Gastroesophageal sphincter (tissue), 4 donors: ENCODE results near the gene RAB14. TPM values are rescaled to one million over a fixed set of nuclear protein-coding genes. Genes with fewer than 3 reads are reported as not detected.

ENCODE experiments used
- ATAC-seq: fragments of 150-250 bp; one replicate; pipeline ENCODE4 v1.9.1; 2016; ENCODE audit warnings: mild to moderate bottlenecking, moderate library complexity
- H3K27ac ChIP-seq, 4 donors: fragments of 200-600 bp; sonication (generic) in 3 of 4; 1 replicate in 3 of 4; 2 replicates in 1 of 4; pipeline ENCODE4 v1.5.1; 2016 to 2019
- H3K27me3 ChIP-seq: fragments of 200-600 bp; sonication (generic); one replicate; pipeline ENCODE4 v1.5.1; 2019
- H3K36me3 ChIP-seq, 2 donors: fragments of 200-600 bp; sonication (generic); one replicate each; pipeline ENCODE4 v1.5.1; 2019; ENCODE audit warnings: control low read depth in 1 of 2
- H3K4me1 ChIP-seq, 3 donors: fragments of 200-600 bp; sonication (generic); 1 replicate in 2 of 3; 2 replicates in 1 of 3; pipeline ENCODE4 v1.5.1; 2016 to 2019; ENCODE audit warnings: control low read depth in 2 of 3
- H3K4me3 ChIP-seq, 2 donors: fragments of 200-600 bp; sonication (generic); one replicate each; pipeline ENCODE4 v1.5.1; 2019; ENCODE audit warnings: mild to moderate bottlenecking in 1 of 2, moderate library complexity in 1 of 2
- H3K9me3 ChIP-seq, 3 donors: fragments of 200-600 bp; sonication (generic); one replicate each; pipeline ENCODE4 v1.5.1; 2017 to 2019; ENCODE audit warnings: control low read depth in 2 of 3
- EP300 ChIP-seq: sonication (generic); formaldehyde crosslinking; IDR thresholded peaks from one replicate; pipeline ENCODE4 v1.6.1; 2017; ENCODE audit warnings: antibody characterized with exemption, mild to moderate bottlenecking
- POLR2A ChIP-seq, 2 donors: fragments of 450-650 bp; IDR thresholded peaks; one replicate each; pipeline ENCODE4 v1.6.1; 2017; ENCODE audit warnings: antibody characterized with exemption in 2 of 2, mild to moderate bottlenecking in 2 of 2, moderate library complexity in 1 of 2
- POLR2AphosphoS5 ChIP-seq: sonication (generic); formaldehyde crosslinking; IDR thresholded peaks from one replicate; pipeline ENCODE4 v1.6.1; 2017; ENCODE audit warnings: antibody characterized with exemption
- WGBS, 2 donors: methylation state at CpG; one replicate each; pipeline ENCODE4 v1.1.5; 2018; ENCODE audit warnings: low coverage in 1 of 2; 5-methylcytosine and 5-hydroxymethylcytosine counted together
- total RNA-seq, 4 donors: library from RNA; depleted of rRNA; stranded (reverse); fragments of >200 nt; gene quantifications; one replicate each; pipeline ENCODE4 v1.1.0, GENCODE V29; 2016
- TF ChIP-seq, protein P1 (sequence below), 4 experiments: fragments of 200-600 bp in 2 of 4; fragments of 450-650 bp in 2 of 4; sonication (generic) in 1 of 4; IDR thresholded peaks; one replicate each; pipeline ENCODE4 v1.5.1; 2017 to 2019; ENCODE audit warnings: antibody characterized with exemption in 4 of 4, mild to moderate bottlenecking in 2 of 4, moderate library complexity in 2 of 4

Gene RAB14
- total RNA-seq, 4 donors from 2014 or later = 29.7 to 40.2 (median 31.4) TPM

DNA sequence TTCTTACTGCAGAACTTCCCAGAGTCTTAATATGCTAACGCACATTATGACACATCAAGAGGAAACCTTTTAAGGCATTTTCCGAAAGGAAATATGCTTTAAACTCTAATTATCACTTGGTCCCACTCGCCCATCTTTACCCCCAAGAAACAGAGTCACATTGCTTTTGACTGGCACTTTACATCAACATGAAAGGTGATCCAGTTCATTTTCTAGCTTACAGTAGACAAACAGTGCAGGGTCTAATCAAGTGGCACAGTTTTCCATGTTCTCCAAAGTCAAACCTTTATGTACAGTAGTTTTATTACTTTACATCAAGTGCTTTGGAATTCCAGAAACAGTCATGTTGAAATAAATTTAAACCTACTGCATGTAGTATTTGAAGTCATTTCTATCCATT is 12.0 kb downstream of the RAB14 start:
- H3K27ac ChIP-seq = no peak overlapping the region
- peaks cover 11 to 77% (median 13%) of the 10 kb centered on the region in 3 donors for H3K4me1 ChIP-seq
- H3K27me3 ChIP-seq = no peaks in the 10 kb centered on the region
- no peak overlapping the region for H3K4me3 ChIP-seq
- no peak for TF ChIP-seq POLR2AphosphoS5
- no peak for TF ChIP-seq POLR2A (IDR thresholded peaks at IDR 0.05)
- TF ChIP-seq EP300 = no peak
- TF ChIP-seq, protein P1, sequence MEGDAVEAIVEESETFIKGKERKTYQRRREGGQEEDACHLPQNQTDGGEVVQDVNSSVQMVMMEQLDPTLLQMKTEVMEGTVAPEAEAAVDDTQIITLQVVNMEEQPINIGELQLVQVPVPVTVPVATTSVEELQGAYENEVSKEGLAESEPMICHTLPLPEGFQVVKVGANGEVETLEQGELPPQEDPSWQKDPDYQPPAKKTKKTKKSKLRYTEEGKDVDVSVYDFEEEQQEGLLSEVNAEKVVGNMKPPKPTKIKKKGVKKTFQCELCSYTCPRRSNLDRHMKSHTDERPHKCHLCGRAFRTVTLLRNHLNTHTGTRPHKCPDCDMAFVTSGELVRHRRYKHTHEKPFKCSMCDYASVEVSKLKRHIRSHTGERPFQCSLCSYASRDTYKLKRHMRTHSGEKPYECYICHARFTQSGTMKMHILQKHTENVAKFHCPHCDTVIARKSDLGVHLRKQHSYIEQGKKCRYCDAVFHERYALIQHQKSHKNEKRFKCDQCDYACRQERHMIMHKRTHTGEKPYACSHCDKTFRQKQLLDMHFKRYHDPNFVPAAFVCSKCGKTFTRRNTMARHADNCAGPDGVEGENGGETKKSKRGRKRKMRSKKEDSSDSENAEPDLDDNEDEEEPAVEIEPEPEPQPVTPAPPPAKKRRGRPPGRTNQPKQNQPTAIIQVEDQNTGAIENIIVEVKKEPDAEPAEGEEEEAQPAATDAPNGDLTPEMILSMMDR (IDR thresholded peaks at IDR 0.05) = no peak
- no peaks in the 10 kb centered on the region for H3K9me3 ChIP-seq
- no peak for ATAC-seq
- H3K36me3 ChIP-seq = peaks cover 0 to 9% of the 10 kb centered on the region in 2 donors
- 81 to 85% methylated on average over 3 of the region's 3 CpGs for WGBS, 2 donors

- 82 to 92% methylated on average over 1 of the region's 1 CpG for WGBS, 2 donors
- Histone ChIP-seq H3K4me1 (peaks cover 11 to 75% (median 13%) of the 10 kb centered on the region in 3 donors), H3K4me3 (no peak overlapping the region), H3K27ac (no peak overlapping the region), H3K27me3 (no peaks in the 10 kb centered on the region), H3K36me3 (peaks cover 0 to 9% of the 10 kb centered on the region in 2 donors), H3K9me3 (no peaks in the 10 kb centered on the region)
- no peak for ATAC-seq
- no peak for TF ChIP-seq POLR2AphosphoS5
- TF ChIP-seq, protein P1 (IDR thresholded peaks at IDR 0.05) = no peak
- TF ChIP-seq EP300 = no peak
- no peak for TF ChIP-seq POLR2A (IDR thresholded peaks at IDR 0.05)
Measured at GRCh38 chr9:121189006-121189405, 12.7 kb downstream of the RAB14 start.

GRCh38 chr9:121187636-121188305 is 13.9 kb downstream of the RAB14 start:
- Histone ChIP-seq H3K4me1 (peaks cover 13 to 75% (median 16%) of the 10 kb centered on the region in 3 donors), H3K9me3 (no peaks in the 10 kb centered on the region), H3K36me3 (peaks cover 0 to 9% of the 10 kb centered on the region in 2 donors), H3K4me3 (no peak overlapping the region), H3K27ac (peak overlapping the region in 1 of 4 donors; percentile 11), H3K27me3 (no peaks in the 10 kb centered on the region)
- TF ChIP-seq, protein P1 (IDR thresholded peaks at IDR 0.05) = no peak
- TF ChIP-seq POLR2AphosphoS5 (no peak), POLR2A (IDR thresholded peaks at IDR 0.05) (no peak), EP300 (no peak)
- WGBS, 2 donors = 47 to 67% methylated on average over 3 of the region's 3 CpGs
- no peak for ATAC-seq

GRCh38 chr9:121185774-121186403 is 15.8 kb downstream of the RAB14 start:
- peaks cover 2 to 69% (median 13%) of the 10 kb centered on the region in 3 donors for H3K4me1 ChIP-seq
- H3K4me3 ChIP-seq = no peak overlapping the region
- no peak for ATAC-seq
- TF ChIP-seq POLR2A (IDR thresholded peaks at IDR 0.05) (no peak), POLR2AphosphoS5 (no peak), EP300 (no peak)
- TF ChIP-seq, protein P1 (IDR thresholded peaks at IDR 0.05) = no peak
- peaks cover 0 to 25% of the 10 kb centered on the region in 2 donors for H3K36me3 ChIP-seq
- no peak overlapping the region for H3K27ac ChIP-seq
- 78 to 93% methylated on average over 3 to 4 of the region's 4 CpGs for WGBS, 2 donors
- no peaks in the 10 kb centered on the region for H3K27me3 ChIP-seq
- H3K9me3 ChIP-seq = no peaks in the 10 kb centered on the region
